ENCODE data around the gene HLA-DPB1.

Gene HLA-DPB1

GRCh38 chr6:33072508-33073100, 3.2 kb upstream of the HLA-DPB1 start:
- Histone ChIP-seq H3K27ac (ENCODE audit: low read depth, low read length) (no peak overlapping the region), H3K4me3 (ENCODE audit: low read depth, low read length) (no peak overlapping the region), H3K27me3 (ENCODE audit: control insufficient read depth, insufficient read depth, low read length) (no peaks in the 10 kb centered on the region), H3K9ac (ENCODE audit: low read depth, low read length) (no peak overlapping the region), H3K4me1 (ENCODE audit: control insufficient read depth, insufficient read depth, low read length) (no peaks in the 10 kb centered on the region; the same call in 1 of the 2 replicates), H3K9me3 (ENCODE audit: control insufficient read depth, insufficient read depth, low read length) (no peaks in the 10 kb centered on the region), H3K36me3 (ENCODE audit: control insufficient read depth, insufficient read depth, low read length) (no peaks in the 10 kb centered on the region)

- Histone ChIP-seq H3K27ac (ENCODE audit: low read depth, low read length) (no peak within 1 kb of the TSS), H3K9ac (ENCODE audit: low read depth, low read length) (no peak within 1 kb of the TSS), H3K9me3 (ENCODE audit: control insufficient read depth, insufficient read depth, low read length) (no peaks in the 10 kb centered on the region), H3K4me3 (ENCODE audit: low read depth, low read length) (no peak within 1 kb of the TSS), H3K4me1 (ENCODE audit: control insufficient read depth, insufficient read depth, low read length) (no peaks in the 10 kb centered on the region; the same call in 1 of the 2 replicates), H3K27me3 (ENCODE audit: control insufficient read depth, insufficient read depth, low read length) (no peaks in the 10 kb centered on the region), H3K36me3 (ENCODE audit: control insufficient read depth, insufficient read depth, low read length) (no peaks in the 10 kb centered on the region)
Observed at GRCh38 chr6:33073431-33073871, 2.3 kb upstream of the HLA-DPB1 start, which contains the start of gene HLA-DPA1. TSS of gene HLA-DPA1 (minus strand) at chr6:33073649.

- H3K27me3 ChIP-seq (ENCODE audit: control insufficient read depth, insufficient read depth, low read length), result no peaks in the 10 kb centered on the region
- H3K36me3 ChIP-seq (ENCODE audit: control insufficient read depth, insufficient read depth, low read length), result no peaks in the 10 kb centered on the region
- peaks cover 3% of the 10 kb centered on the region; the same call in 1 of the 2 replicates for H3K4me1 ChIP-seq (ENCODE audit: control insufficient read depth, insufficient read depth, low read length)
- H3K9ac ChIP-seq (ENCODE audit: low read depth, low read length), result no peak overlapping the region
- no peaks in the 10 kb centered on the region for H3K9me3 ChIP-seq (ENCODE audit: control insufficient read depth, insufficient read depth, low read length)
- no peak overlapping the region for H3K27ac ChIP-seq (ENCODE audit: low read depth, low read length)
- no peak overlapping the region for H3K4me3 ChIP-seq (ENCODE audit: low read depth, low read length)
Observed at GRCh38 chr6:33075208-33075567, 602 bp upstream of the HLA-DPB1 start.

GRCh38 chr6:33076406-33076934, 680 bp downstream of the HLA-DPB1 start:
- Histone ChIP-seq H3K9ac (ENCODE audit: low read depth, low read length) (no peak overlapping the region), H3K27ac (ENCODE audit: low read depth, low read length) (no peak overlapping the region), H3K36me3 (ENCODE audit: control insufficient read depth, insufficient read depth, low read length) (no peaks in the 10 kb centered on the region), H3K4me3 (ENCODE audit: low read depth, low read length) (no peak overlapping the region), H3K27me3 (ENCODE audit: control insufficient read depth, insufficient read depth, low read length) (peaks cover 5% of the 10 kb centered on the region; the same call in 1 of the 2 replicates), H3K4me1 (ENCODE audit: control insufficient read depth, insufficient read depth, low read length) (peaks cover 6% of the 10 kb centered on the region; the same call in 1 of the 2 replicates), H3K9me3 (ENCODE audit: control insufficient read depth, insufficient read depth, low read length) (no peaks in the 10 kb centered on the region)

GRCh38 chr6:33077908-33078307, 2.1 kb downstream of the HLA-DPB1 start:
- no peaks in the 10 kb centered on the region for H3K9me3 ChIP-seq (ENCODE audit: control insufficient read depth, insufficient read depth, low read length)
- H3K27ac ChIP-seq (ENCODE audit: low read depth, low read length), result no peak overlapping the region
- H3K4me1 ChIP-seq (ENCODE audit: control insufficient read depth, insufficient read depth, low read length), result peaks cover 6% of the 10 kb centered on the region; the same call in 1 of the 2 replicates
- peaks cover 5% of the 10 kb centered on the region; the same call in 1 of the 2 replicates for H3K27me3 ChIP-seq (ENCODE audit: control insufficient read depth, insufficient read depth, low read length)
- no peaks in the 10 kb centered on the region for H3K36me3 ChIP-seq (ENCODE audit: control insufficient read depth, insufficient read depth, low read length)
- H3K9ac ChIP-seq (ENCODE audit: low read depth, low read length), result no peak overlapping the region
- H3K4me3 ChIP-seq (ENCODE audit: low read depth, low read length), result no peak overlapping the region

GRCh38 chr6:33078442-33078841, 2.7 kb downstream of the HLA-DPB1 start:
- Histone ChIP-seq H3K4me1 (ENCODE audit: control insufficient read depth, insufficient read depth, low read length) (peaks cover 6% of the 10 kb centered on the region; the same call in 1 of the 2 replicates), H3K27me3 (ENCODE audit: control insufficient read depth, insufficient read depth, low read length) (peaks cover 5% of the 10 kb centered on the region; the same call in 1 of the 2 replicates), H3K36me3 (ENCODE audit: control insufficient read depth, insufficient read depth, low read length) (no peaks in the 10 kb centered on the region), H3K27ac (ENCODE audit: low read depth, low read length) (no peak overlapping the region), H3K9me3 (ENCODE audit: control insufficient read depth, insufficient read depth, low read length) (no peaks in the 10 kb centered on the region), H3K9ac (ENCODE audit: low read depth, low read length) (no peak overlapping the region), H3K4me3 (ENCODE audit: low read depth, low read length) (no peak overlapping the region)

GRCh38 chr6:33078919-33079521, 3.2 kb downstream of the HLA-DPB1 start:
- no peak overlapping the region for H3K27ac ChIP-seq (ENCODE audit: low read depth, low read length)
- peaks cover 5% of the 10 kb centered on the region; the same call in 1 of the 2 replicates for H3K27me3 ChIP-seq (ENCODE audit: control insufficient read depth, insufficient read depth, low read length)
- H3K4me1 ChIP-seq (ENCODE audit: control insufficient read depth, insufficient read depth, low read length), result peaks cover 6% of the 10 kb centered on the region; the same call in 1 of the 2 replicates
- H3K4me3 ChIP-seq (ENCODE audit: low read depth, low read length), result no peak overlapping the region
- H3K9ac ChIP-seq (ENCODE audit: low read depth, low read length), result no peak overlapping the region
- no peaks in the 10 kb centered on the region for H3K36me3 ChIP-seq (ENCODE audit: control insufficient read depth, insufficient read depth, low read length)
- H3K9me3 ChIP-seq (ENCODE audit: control insufficient read depth, insufficient read depth, low read length), result no peaks in the 10 kb centered on the region

GRCh38 chr6:33079580-33079979, 3.8 kb downstream of the HLA-DPB1 start:
- Histone ChIP-seq H3K27me3 (ENCODE audit: control insufficient read depth, insufficient read depth, low read length) (peaks cover 5% of the 10 kb centered on the region; the same call in 1 of the 2 replicates), H3K36me3 (ENCODE audit: control insufficient read depth, insufficient read depth, low read length) (no peaks in the 10 kb centered on the region; the same call in 1 of the 2 replicates), H3K27ac (ENCODE audit: low read depth, low read length) (no peak overlapping the region), H3K9me3 (ENCODE audit: control insufficient read depth, insufficient read depth, low read length) (no peaks in the 10 kb centered on the region), H3K9ac (ENCODE audit: low read depth, low read length) (no peak overlapping the region), H3K4me3 (ENCODE audit: low read depth, low read length) (no peak overlapping the region), H3K4me1 (ENCODE audit: control insufficient read depth, insufficient read depth, low read length) (peaks cover 6% of the 10 kb centered on the region; the same call in 1 of the 2 replicates)

GRCh38 chr6:33080127-33081089, 4.6 kb downstream of the HLA-DPB1 start:
- Histone ChIP-seq H3K27me3 (ENCODE audit: control insufficient read depth, insufficient read depth, low read length) (peaks cover 5% of the 10 kb centered on the region; the same call in 1 of the 2 replicates), H3K4me3 (ENCODE audit: low read depth, low read length) (peak overlapping the region; percentile 79), H3K27ac (ENCODE audit: low read depth, low read length) (peak overlapping the region; percentile 84), H3K9ac (ENCODE audit: low read depth, low read length) (peak overlapping the region; percentile 52), H3K4me1 (ENCODE audit: control insufficient read depth, insufficient read depth, low read length) (peaks cover 6% of the 10 kb centered on the region; the same call in 1 of the 2 replicates), H3K9me3 (ENCODE audit: control insufficient read depth, insufficient read depth, low read length) (no peaks in the 10 kb centered on the region), H3K36me3 (ENCODE audit: control insufficient read depth, insufficient read depth, low read length) (peaks cover 6% of the 10 kb centered on the region)

- Histone ChIP-seq H3K9ac (ENCODE audit: low read depth, low read length) (peak overlapping the region; percentile 52; the same call in 1 of the 2 replicates), H3K4me3 (ENCODE audit: low read depth, low read length) (peak overlapping the region; percentile 79), H3K27ac (ENCODE audit: low read depth, low read length) (no peak overlapping the region)
Observed at GRCh38 chr6:33081098-33081824, 5.5 kb downstream of the HLA-DPB1 start.

More at GRCh38 chr6:33081098-33081824, 5.5 kb downstream of the HLA-DPB1 start:
- peaks cover 6% of the 10 kb centered on the region; the same call in 1 of the 2 replicates for H3K4me1 ChIP-seq (ENCODE audit: control insufficient read depth, insufficient read depth, low read length)
- no peaks in the 10 kb centered on the region for H3K9me3 ChIP-seq (ENCODE audit: control insufficient read depth, insufficient read depth, low read length)
- peaks cover 14% of the 10 kb centered on the region for H3K36me3 ChIP-seq (ENCODE audit: control insufficient read depth, insufficient read depth, low read length)
- H3K27me3 ChIP-seq (ENCODE audit: control insufficient read depth, insufficient read depth, low read length), result peaks cover 5% of the 10 kb centered on the region; the same call in 1 of the 2 replicates
